Stimulated activated CD8-positive, alpha-beta memory T cell treated with anti-CD3 and anti-CD28 coated beads, Interleukin-4, amount 100 ng/mL, for 4 hours (primary cell): ENCODE measurements around the gene DESI2.
"Not testable (repeated sequence)": the region's sequence is repeated elsewhere in the genome, so short reads cannot be mapped to it uniquely, and the experiment has no call there.

ENCODE experiments used
- DNase-seq, 2 donors: peaks; one replicate each; pipeline ENCODE4 v3.0.0-alpha.2; 2020; ENCODE audit warnings: low read depth in 2 of 2, low spot score in 1 of 2

Gene DESI2

GRCh38 chr1:244654108-244655038, 1.4 kb downstream of the DESI2 start:
- no peak for DNase-seq

GRCh38 chr1:244655186-244655585, 2.3 kb downstream of the DESI2 start:
- DNase-seq, result no peak

- DNase-seq, result no peak
Observed at GRCh38 chr1:244657421-244657820, 4.5 kb downstream of the DESI2 start.

GRCh38 chr1:244659694-244660093, 6.8 kb downstream of the DESI2 start:
- no peak for DNase-seq

- no peak for DNase-seq
Observed at GRCh38 chr1:244660595-244660994, 7.7 kb downstream of the DESI2 start.

- DNase-seq, result not testable (repeated sequence)
Observed at GRCh38 chr1:244661569-244662312, 8.8 kb downstream of the DESI2 start.

GRCh38 chr1:244662599-244662998, 9.7 kb downstream of the DESI2 start:
- no peak for DNase-seq

GRCh38 chr1:244664353-244664752, 11.4 kb downstream of the DESI2 start:
- DNase-seq, result no peak

GRCh38 chr1:244665771-244666217, 12.9 kb downstream of the DESI2 start:
- DNase-seq, result no peak

GRCh38 chr1:244666672-244667418, 13.9 kb downstream of the DESI2 start:
- DNase-seq, result not testable (repeated sequence)

GRCh38 chr1:244667797-244668196, 14.9 kb downstream of the DESI2 start:
- DNase-seq, result no peak

- no peak for DNase-seq
Observed at GRCh38 chr1:244672946-244673682, 20.2 kb downstream of the DESI2 start.

GRCh38 chr1:244674446-244674845, 21.5 kb downstream of the DESI2 start:
- DNase-seq, result no peak

GRCh38 chr1:244675167-244675566, 22.2 kb downstream of the DESI2 start:
- DNase-seq, result no peak

- no peak for DNase-seq
Observed at GRCh38 chr1:244678697-244679096, 25.8 kb downstream of the DESI2 start.

- no peak for DNase-seq
Observed at GRCh38 chr1:244680667-244681066, 27.7 kb downstream of the DESI2 start.

- not testable (repeated sequence) for DNase-seq
Observed at GRCh38 chr1:244682087-244682486, 29.2 kb downstream of the DESI2 start.

- no peak for DNase-seq
Observed at GRCh38 chr1:244695937-244696336, 43.0 kb downstream of the DESI2 start.

- DNase-seq, result no peak
Observed at GRCh38 chr1:244699741-244700140, 46.8 kb downstream of the DESI2 start.

- no peak for DNase-seq
Observed at GRCh38 chr1:244700808-244701207, 47.9 kb downstream of the DESI2 start.

- no peak for DNase-seq
Observed at GRCh38 chr1:244702620-244703019, 49.7 kb downstream of the DESI2 start.
